ENCODE results near the gene PRR30.

Gene PRR30

DNA sequence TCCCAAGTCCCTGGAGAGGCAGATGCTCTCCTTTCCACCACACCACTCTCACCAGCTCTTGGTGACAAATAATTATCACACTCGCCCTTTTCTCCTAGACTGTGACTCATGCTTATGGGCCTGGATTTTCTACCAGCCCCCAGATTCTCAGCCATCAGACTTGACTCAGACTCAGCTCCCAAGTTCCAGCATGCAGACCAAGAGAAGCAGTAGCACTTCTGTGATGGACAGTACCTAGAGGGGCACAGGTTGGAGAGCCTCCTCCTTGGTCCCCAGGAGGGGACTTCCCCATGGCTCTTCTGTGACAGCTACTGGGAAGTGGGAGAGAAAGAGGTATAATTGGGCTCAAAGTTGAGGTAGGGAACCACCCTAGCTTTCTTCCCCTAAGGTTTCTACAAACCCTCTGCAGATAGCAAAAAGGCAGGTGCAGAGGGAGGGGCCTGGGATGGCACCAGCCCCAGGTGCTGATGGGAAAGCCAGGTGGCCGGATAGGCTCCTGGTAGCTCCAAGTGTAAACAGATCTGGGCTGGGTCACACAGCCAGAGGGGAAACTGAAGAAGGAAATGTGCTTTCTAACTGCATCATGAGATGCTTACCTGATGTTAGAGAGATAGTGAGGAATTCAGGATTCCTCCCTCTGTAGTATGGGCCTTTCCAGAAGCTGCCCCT lies 13.7 kb upstream of the PRR30 start:
- no peak for DNase-seq

GRCh38 chr2:27152102-27152795 lies 13.0 kb upstream of the PRR30 start:
- DNase-seq, result no peak

DNA sequence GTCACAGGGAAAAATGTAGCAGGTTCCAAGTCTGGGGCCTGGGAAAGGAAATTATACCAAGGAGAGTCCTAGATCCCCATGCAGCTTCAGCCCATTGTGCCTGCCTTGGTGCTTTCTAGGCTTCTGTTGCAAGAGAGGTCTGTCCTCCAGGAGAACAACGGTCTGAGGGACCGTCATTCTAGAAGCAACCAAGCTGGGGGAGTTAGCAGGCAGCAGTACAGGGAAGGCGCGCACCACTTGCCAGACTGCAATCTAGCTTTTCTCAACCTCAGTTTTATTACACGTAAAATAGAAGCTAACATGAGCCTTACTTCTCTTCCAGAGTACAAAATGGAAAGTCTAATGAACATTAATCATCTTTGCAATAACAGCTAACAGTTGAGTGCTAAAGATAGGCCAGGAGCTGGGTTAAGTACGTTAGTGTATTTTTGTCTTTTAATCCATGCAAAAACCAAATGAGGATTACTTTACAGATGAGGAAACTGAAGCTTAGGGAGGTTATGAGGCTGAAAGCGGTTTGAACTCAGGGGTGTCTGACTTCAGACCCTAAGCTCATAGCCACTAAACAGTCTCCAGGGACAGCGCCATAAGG lies 11.5 kb upstream of the PRR30 start:
- DNase-seq, result no peak

GRCh38 chr2:27149570-27150405 lies 10.6 kb upstream of the PRR30 start:
- DNase-seq, result no peak

GRCh38 chr2:27148801-27149439 lies 9.7 kb upstream of the PRR30 start, which contains the start of gene TCF23:
Gene TCF23, plus strand, starts transcription at chr2:27149004. Its CDS starts 130 bp downstream, at chr2:27149134.
- no peak for DNase-seq

- DNase-seq, result no peak
These were observed 8.7 kb upstream of the PRR30 start for GRCh38 chr2:27147935-27148334.

DNA sequence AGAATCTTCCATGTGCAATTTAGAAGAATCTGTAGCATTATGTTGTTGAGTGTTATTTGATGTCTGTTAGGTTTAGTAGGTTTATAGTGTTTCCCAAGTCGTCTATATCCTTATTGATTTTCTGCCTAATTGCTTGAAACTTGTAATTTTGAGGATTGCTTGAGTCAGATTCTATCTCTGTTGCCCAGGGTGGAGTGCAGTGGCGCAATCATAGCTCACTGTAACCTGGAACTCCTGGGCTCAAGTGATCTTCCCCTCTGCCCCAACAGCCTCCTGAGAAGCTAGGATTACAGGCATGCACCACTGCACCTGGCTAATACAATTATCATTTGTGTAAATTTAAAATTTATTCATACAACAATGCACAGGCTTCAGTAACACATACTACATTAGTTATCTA lies 6.5 kb upstream of the PRR30 start:
- DNase-seq, result no peak

DNA sequence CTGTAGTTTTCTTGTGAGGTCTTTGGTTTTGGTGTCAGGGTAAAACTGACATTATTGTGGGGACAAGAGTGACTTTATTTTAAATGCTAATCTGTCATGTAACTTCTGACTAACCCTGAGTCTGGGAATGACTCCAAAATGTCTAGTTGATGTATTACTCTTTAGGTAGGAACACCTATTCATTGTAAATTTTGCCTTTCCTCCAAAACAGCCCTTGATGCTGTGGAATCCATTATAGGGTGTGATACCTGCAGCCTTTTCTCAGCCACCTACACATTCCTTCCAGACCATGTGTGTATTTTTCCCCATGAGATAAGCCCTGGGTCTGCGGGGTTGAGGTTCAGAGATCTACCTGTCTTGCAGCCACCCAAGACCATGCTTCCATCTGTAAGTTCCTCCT lies 4.1 kb upstream of the PRR30 start:
- no peak for DNase-seq

- no peak for DNase-seq
These were observed 1.1 kb downstream of the PRR30 start for GRCh38 chr2:27138111-27138510.

- no peak for DNase-seq
These were observed 1.8 kb downstream of the PRR30 start for GRCh38 chr2:27137322-27137935.

GRCh38 chr2:27136751-27137150 lies 2.5 kb downstream of the PRR30 start:
- DNase-seq, result no peak

DNA sequence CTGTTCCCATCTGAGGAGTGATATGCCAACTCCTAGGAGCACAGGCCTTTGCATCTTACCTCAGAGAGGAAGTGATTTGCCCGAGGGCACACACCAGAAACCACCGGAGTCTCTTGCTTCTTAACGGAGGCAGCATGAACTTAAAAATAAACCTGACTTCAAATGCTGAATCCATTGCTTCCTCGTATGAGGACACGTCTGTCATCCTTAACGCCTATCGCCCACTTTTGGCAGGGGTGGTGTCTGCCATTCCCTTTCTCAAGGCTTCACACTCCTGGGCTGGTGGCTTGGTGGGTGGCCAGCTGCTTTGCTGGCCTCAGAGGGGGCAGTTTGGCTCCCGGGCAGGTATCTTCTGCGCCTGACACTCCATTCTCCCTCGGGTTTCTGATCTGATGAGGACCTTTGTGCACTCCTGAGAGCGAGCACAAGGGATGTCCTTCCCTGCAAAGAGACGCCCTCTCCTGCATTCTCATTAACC lies 3.7 kb downstream of the PRR30 start:
- no peak for DNase-seq

- no peak for DNase-seq
These were observed 4.3 kb downstream of the PRR30 start for GRCh38 chr2:27134781-27135477.

- peak; percentile 92 to 98 (median 96) for DNase-seq
These were observed 5.1 kb downstream of the PRR30 start, which contains the start of gene PREB for GRCh38 chr2:27133905-27134780. Gene PREB, minus strand, starts transcription at chr2:27134636. Its CDS starts 215 bp downstream, at chr2:27134421.

GRCh38 chr2:27133195-27133875 lies 5.9 kb downstream of the PRR30 start:
- DNase-seq, result peak in 2 of 6 experiments; percentile 29 to 31

DNA sequence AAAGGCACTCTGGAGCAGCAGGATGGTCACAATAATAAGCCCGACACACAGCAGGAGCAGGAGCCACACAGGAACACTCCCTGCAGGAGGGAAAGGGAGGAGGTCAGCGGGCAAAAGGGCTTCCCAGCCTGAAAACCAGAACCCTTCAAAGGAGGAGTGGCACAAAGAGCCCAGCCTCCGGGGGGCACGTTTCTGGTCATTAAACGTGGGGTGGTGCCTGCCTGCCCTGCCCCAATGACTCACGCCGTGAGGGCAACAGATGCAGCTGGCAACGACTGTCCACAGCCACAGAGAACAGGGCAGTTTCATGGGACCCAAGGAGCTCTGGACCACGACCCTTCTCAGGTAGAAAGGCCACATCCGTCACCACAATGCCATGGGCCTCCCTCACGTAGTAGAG lies 7.8 kb downstream of the PRR30 start:
- DNase-seq, result no peak

DNA sequence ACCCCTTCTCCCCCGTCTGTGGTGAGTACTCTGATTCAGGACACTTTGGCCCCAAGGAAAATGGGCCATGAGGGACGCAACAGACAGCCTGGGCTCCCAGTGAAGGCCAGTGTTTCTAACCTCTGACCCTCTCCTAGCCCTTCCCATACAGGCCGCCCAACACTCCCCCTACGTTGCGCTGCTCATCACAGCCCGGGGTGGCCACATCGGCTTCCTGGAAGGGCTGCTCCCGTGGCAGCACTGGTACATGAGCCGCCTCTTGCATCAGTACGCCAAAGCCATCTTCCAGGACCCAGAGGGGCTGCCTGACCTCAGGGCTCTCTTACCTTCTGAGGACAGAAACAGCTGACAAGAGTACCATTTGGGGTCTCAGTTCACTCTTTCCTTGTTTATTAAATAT lies 8.8 kb downstream of the PRR30 start:
- DNase-seq, result no peak

- DNase-seq, result no peak
These were observed 10.3 kb downstream of the PRR30 start for GRCh38 chr2:27128668-27129571.
